WI38 (cell line): ENCODE measurements around the gene PKMYT1.
"Not testable (repeated sequence)": the region's sequence is repeated elsewhere in the genome, so short reads cannot be mapped to it uniquely, and the experiment has no call there.

Source experiments
- H3K4me3 ChIP-seq: 2 replicates; pipeline ENCODE4 v1.5.1; 2011; ENCODE audit warnings: low read depth, mild to moderate bottlenecking, control low read depth, low read length
- TF ChIP-seq, protein P1 (sequence below): IDR thresholded peaks from 2 replicates; pipeline ENCODE4 v1.5.1; 2012; ENCODE audit warnings: low read depth, mild to moderate bottlenecking, control low read depth, low read length

The PKMYT1 gene

DNA sequence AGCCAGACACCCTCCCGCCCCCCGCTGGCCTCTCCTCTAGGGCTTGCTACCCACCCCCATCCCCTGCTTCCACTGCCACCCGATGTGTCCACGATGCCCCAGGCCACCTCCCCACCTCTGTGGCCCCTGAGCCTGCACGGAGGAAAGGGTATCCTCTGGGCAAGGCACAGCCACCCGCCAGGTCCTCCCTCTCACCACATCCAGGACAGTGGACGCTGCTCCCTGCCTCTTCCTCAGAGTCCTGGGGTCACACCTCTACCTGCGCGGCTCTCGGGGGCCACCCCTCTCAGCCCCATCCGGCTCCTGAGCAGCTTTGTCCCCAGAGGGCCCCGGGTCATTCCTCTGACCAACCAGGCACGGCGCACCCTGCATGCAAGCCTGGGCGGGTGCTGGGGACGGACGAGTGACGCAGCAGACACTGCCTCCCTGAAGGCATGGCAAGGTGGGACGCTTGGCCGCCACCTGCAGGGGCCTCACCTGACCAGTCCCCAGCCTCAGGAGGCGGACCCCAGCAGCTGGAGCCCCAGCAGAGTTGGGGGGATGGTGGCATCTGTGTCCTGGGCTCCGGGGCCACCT is 43.7 kb downstream of the PKMYT1 start:
- TF ChIP-seq, protein P1, sequence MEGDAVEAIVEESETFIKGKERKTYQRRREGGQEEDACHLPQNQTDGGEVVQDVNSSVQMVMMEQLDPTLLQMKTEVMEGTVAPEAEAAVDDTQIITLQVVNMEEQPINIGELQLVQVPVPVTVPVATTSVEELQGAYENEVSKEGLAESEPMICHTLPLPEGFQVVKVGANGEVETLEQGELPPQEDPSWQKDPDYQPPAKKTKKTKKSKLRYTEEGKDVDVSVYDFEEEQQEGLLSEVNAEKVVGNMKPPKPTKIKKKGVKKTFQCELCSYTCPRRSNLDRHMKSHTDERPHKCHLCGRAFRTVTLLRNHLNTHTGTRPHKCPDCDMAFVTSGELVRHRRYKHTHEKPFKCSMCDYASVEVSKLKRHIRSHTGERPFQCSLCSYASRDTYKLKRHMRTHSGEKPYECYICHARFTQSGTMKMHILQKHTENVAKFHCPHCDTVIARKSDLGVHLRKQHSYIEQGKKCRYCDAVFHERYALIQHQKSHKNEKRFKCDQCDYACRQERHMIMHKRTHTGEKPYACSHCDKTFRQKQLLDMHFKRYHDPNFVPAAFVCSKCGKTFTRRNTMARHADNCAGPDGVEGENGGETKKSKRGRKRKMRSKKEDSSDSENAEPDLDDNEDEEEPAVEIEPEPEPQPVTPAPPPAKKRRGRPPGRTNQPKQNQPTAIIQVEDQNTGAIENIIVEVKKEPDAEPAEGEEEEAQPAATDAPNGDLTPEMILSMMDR: no peak
- no peak overlapping the region for H3K4me3 ChIP-seq

DNA sequence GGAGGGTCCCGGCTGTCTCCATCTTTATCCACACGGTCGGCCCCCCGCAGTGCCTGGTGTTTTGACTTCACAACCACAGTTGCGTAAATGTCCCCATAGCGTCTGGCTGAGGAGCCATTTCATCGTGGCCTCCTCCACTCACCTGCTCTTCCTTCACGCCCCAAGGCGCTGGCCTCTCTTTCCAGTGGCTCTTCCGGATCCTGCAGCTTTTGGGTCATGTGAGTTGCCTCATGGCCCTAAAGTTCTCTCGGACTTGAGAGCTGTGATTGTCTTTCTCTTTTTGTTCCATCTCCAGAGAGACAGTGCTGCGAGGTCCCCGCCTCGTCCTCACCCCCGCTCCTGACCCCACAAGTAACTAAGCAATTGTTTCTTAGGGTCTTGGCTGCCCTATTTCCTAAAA is 45.8 kb downstream of the PKMYT1 start:
- H3K4me3 ChIP-seq: no peak overlapping the region
- TF ChIP-seq, protein P1: no peak

DNA sequence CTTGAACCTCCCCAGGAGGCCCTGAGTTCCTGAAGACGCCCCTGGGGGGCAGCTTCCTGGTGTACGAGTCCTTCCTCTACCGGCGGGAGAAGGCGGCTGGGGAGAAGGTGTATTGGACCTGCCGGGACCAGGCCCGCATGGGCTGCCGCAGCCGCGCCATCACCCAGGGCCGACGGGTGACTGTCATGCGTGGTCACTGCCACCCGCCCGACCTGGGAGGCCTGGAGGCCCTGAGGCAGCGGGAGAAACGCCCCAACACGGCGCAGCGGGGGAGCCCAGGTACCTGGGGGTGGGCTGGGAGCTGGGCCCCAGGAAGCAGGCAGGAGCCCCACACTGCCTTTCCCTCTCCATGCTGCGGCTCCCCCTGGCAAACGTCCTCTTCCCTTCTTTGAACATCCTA is 46.5 kb downstream of the PKMYT1 start:
- no peak overlapping the region for H3K4me3 ChIP-seq
- TF ChIP-seq, protein P1: no peak

DNA sequence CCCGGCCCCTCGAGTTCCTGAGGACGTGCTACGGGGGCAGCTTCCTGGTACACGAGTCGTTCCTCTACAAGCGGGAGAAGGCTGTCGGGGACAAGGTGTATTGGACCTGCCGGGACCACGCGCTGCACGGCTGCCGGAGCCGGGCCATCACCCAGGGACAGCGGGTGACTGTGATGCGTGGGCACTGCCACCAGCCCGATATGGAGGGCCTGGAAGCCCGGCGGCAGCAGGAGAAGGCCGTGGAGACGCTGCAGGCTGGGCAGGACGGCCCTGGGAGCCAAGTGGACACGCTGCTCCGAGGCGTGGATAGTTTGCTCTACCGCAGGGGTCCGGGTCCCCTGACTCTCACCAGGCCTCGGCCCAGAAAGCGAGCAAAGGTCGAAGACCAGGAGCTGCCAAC is 47.1 kb downstream of the PKMYT1 start:
- TF ChIP-seq, protein P1: no peak
- no peak overlapping the region for H3K4me3 ChIP-seq

DNA sequence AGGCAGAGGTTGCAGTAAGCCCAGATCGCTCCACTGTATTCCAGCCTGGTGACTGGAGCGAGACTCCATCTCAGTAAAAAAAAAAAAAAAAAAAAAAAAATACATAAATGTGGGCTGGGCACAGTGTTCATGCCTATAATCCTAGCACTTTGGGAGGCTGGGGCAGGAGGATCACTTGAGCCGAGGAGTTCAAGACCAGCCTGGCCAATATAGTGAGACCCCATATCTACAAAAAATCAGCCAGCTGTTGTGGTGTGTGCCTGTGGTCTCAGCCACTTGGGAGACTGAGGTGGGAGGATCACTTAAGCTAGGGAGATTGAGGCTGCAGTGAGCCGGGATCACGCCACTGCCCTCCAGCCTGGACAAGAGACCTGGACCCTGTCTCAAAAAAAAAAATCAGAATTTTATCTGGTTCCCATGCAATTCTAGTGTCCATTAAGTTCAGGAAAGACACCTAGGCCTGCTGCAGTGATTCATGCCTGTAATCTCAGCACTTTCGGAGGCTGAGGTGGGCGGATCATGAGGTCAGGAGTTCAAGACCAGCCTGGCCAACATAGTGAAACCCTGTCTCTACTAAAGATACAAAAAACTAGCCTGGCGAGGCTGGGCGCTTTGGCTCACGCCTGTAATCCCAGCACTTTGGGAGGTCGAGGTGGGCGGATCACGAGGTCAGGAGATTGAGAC is 48.9 kb downstream of the PKMYT1 start:
- H3K4me3 ChIP-seq: not testable (repeated sequence)

DNA sequence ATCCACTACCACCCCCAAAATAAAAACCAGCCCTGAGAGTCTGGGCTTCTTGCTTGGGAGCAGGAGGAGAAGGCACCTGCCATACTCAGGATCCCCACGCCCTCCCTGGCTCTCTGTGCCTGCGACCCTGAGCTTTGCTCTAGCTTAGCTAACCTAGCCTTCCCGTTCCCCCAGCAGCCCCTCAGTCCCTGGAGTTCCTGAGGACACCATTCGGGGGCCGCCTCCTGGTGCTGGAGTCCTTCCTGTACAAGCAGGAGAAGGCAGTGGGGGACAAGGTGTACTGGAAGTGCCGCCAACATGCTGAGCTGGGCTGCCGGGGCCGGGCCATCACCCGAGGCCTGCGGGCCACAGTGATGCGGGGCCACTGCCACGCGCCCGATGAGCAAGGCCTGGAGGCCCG is 50.0 kb downstream of the PKMYT1 start:
- H3K4me3 ChIP-seq: no peak overlapping the region
- TF ChIP-seq, protein P1: no peak

DNA sequence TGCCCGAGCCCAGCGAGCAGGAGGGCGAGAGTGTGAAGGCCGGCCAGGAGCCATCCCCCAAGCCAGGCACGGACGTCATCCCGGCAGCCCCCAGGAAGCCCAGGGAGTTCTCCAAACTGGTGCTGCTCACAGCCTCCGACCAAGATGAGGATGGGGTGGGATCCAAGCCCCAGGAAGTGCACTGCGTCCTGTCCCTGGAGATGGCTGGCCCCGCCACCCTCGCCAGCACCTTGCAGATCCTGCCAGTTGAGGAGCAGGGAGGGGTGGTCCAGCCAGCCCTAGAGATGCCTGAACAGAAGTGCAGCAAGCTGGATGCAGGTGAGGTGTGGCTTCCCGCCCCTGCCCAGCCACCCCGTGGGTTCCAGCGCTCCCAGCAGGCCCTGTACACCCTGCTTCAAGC is 50.6 kb downstream of the PKMYT1 start:
- no peak overlapping the region for H3K4me3 ChIP-seq
- TF ChIP-seq, protein P1: no peak

DNA sequence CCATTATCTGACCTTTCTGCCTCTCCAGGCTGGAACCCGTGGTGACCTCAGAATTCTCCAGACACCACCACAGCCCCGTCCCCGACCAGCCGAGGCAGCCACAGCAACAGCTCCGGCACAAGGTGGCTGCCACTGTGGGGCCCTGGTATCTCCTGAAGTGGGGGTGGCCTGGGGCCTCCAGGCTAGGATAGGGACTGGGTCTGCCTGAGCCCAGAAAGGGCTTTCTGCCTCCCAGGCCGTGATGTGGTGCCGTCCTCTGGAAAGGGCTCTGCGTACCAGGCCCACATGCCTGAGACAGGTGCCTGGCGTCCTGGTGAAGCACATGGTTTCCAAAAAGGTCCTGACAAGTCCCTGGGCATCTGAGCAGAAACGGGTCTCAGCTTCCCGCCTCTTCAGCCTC is 51.5 kb downstream of the PKMYT1 start:
- TF ChIP-seq, protein P1: no peak

DNA sequence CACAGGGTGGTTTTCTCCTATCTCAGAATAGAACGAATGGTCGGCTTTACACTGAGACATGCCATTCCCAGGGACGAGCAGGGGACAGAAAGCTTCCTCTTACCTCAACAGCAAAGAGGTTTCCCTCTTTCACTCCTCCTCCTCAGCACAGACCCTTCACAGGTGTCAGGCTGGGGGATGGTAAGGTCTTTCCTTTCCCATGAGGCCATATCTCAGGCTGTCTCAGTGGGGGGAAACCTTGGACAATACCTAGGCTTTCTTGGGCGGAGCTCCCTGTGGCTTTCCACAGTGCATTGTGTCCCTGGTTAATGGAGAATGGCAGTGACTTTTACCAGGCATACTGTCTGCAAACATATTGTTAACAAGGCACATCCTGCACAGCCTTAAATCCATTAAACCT is 52.1 kb downstream of the PKMYT1 start:
- H3K4me3 ChIP-seq: not testable (repeated sequence)

More for the DNA sequence above, 51.5 kb downstream of the PKMYT1 start:
- no peak overlapping the region for H3K4me3 ChIP-seq
